EL (cell line): ENCODE data around the gene AMMECR1L.
A peak's percentile ranks its signal among the peaks of the same experiment; 100 is the strongest.
"Not testable (repeated sequence)": the region's sequence is repeated elsewhere in the genome, so short reads cannot be mapped to it uniquely, and the experiment has no call there.

Source experiments
- DNase-seq: peaks from one replicate; pipeline ENCODE4 v3.0.0-alpha.2; 2016

AMMECR1L gene

GRCh38 chr2:127829845-127830246 is 55.9 kb downstream of the AMMECR1L start:
- no peak for DNase-seq

GRCh38 chr2:127826708-127827107 is 59.0 kb downstream of the AMMECR1L start:
- DNase-seq, result not testable (repeated sequence)

GRCh38 chr2:127826047-127826446 is 59.7 kb downstream of the AMMECR1L start:
- peak; percentile 45 for DNase-seq

GRCh38 chr2:127820080-127820668 is 65.6 kb downstream of the AMMECR1L start:
- no peak for DNase-seq

- no peak for DNase-seq
Observed at GRCh38 chr2:127818794-127819425, 66.8 kb downstream of the AMMECR1L start.

GRCh38 chr2:127818241-127818640 is 67.5 kb downstream of the AMMECR1L start:
- DNase-seq, result no peak

GRCh38 chr2:127814677-127815076 is 71.1 kb downstream of the AMMECR1L start:
- no peak for DNase-seq

- DNase-seq, result not testable (repeated sequence)
Observed at GRCh38 chr2:127812441-127812840, 73.3 kb downstream of the AMMECR1L start.
